Measurements from ENCODE around the gene ANGPTL8.

Gene ANGPTL8

GRCh38 chr19:11265177-11265784 lies 25.9 kb downstream of the ANGPTL8 start:
- no peak overlapping the region for H3K27ac ChIP-seq
- TF ChIP-seq CTCF (conservative IDR thresholded peaks at IDR 0.05) = no peak

- H3K27ac ChIP-seq = no peak overlapping the region
- no peak for TF ChIP-seq CTCF (conservative IDR thresholded peaks at IDR 0.05)
Measured at GRCh38 chr19:11265785-11266236, 26.4 kb downstream of the ANGPTL8 start.

GRCh38 chr19:11267316-11268085 lies 28.1 kb downstream of the ANGPTL8 start:
- TF ChIP-seq CTCF (conservative IDR thresholded peaks at IDR 0.05) = no peak
- no peak overlapping the region for H3K27ac ChIP-seq

GRCh38 chr19:11268783-11269267 lies 29.4 kb downstream of the ANGPTL8 start:
- TF ChIP-seq CTCF (conservative IDR thresholded peaks at IDR 0.05) = no peak
- peak overlapping the region; percentile 68 for H3K27ac ChIP-seq

- TF ChIP-seq CTCF (conservative IDR thresholded peaks at IDR 0.05) = no peak
- H3K27ac ChIP-seq = peak overlapping the region; percentile 68
Measured at GRCh38 chr19:11269408-11269807, 30.0 kb downstream of the ANGPTL8 start.

- TF ChIP-seq CTCF (conservative IDR thresholded peaks at IDR 0.05) = no peak
- no peak overlapping the region for H3K27ac ChIP-seq
Measured at GRCh38 chr19:11273296-11273695, 33.9 kb downstream of the ANGPTL8 start.

- TF ChIP-seq CTCF (conservative IDR thresholded peaks at IDR 0.05) = no peak
- H3K27ac ChIP-seq = no peak overlapping the region
Measured at GRCh38 chr19:11273989-11274388, 34.6 kb downstream of the ANGPTL8 start.
